ENCODE measurements around the gene FNDC7. TPM values are rescaled to one million over a fixed set of nuclear protein-coding genes. Genes with fewer than 3 reads are reported as not detected.

Gene FNDC7
- total RNA-seq, 4 donors from 2014 or later: not detected

GRCh38 chr1:108753363-108753762 is 40.7 kb downstream of the FNDC7 start:
- Histone ChIP-seq H3K9me3 (no peaks in the 10 kb centered on the region), H3K27ac (no peak overlapping the region), H3K27me3 (no peaks in the 10 kb centered on the region), H3K4me3 (no peak overlapping the region), H3K36me3 (peaks cover 0 to 38% (median 0%) of the 10 kb centered on the region in 3 donors), H3K4me1 (peaks cover 0 to 53% (median 3%) of the 10 kb centered on the region in 4 donors)
- TF ChIP-seq CTCF (IDR thresholded peaks at IDR 0.05) (no peak), EP300 (IDR thresholded peaks at IDR 0.05) (no peak), POLR2A (IDR thresholded peaks at IDR 0.05) (no peak)
- DNase-seq (ENCODE audit: low spot score in 2 of 2): no peak
- 65 to 81% methylated on average over 3 of the region's 3 CpGs for WGBS, 2 donors

GRCh38 chr1:108758796-108759195 is 46.1 kb downstream of the FNDC7 start:
- H3K9me3 ChIP-seq: no peaks in the 10 kb centered on the region
- no peaks in the 10 kb centered on the region for H3K27me3 ChIP-seq
- peaks cover 0 to 73% (median 0%) of the 10 kb centered on the region in 3 donors for H3K36me3 ChIP-seq
- no peak for TF ChIP-seq POLR2A (IDR thresholded peaks at IDR 0.05)
- TF ChIP-seq EP300 (IDR thresholded peaks at IDR 0.05): no peak
- no peak for TF ChIP-seq CTCF (IDR thresholded peaks at IDR 0.05)
- H3K4me1 ChIP-seq: peaks cover 0 to 8% (median 0%) of the 10 kb centered on the region in 4 donors
- DNase-seq (ENCODE audit: low spot score in 2 of 2): no peak
- H3K4me3 ChIP-seq: no peak overlapping the region
- H3K27ac ChIP-seq: no peak overlapping the region

- TF ChIP-seq CTCF (IDR thresholded peaks at IDR 0.05) (no peak), POLR2A (IDR thresholded peaks at IDR 0.05) (no peak), EP300 (IDR thresholded peaks at IDR 0.05) (no peak)
Observed at GRCh38 chr1:108767115-108767514, 54.4 kb downstream of the FNDC7 start.

DNA sequence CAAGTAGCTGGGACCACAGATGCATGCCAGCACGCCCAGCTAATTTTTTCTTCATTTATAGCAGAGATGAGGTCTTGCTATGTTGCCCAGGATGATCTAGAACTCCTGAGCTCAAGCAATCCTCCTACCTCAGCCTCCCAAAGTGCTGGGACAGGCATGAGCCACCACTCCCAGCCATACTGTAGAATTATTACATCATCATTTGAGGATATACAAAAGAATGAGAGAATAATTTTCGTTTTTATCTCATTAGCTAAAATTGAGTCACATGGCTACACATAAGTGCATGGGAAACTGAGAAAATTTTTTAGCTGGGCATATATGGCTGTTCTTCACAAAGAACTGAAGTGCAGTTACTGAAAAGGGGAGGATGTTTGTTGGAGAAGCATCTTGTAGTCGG is 55.0 kb downstream of the FNDC7 start:
- Histone ChIP-seq H3K27me3 (no peaks in the 10 kb centered on the region), H3K4me1 (no peaks in the 10 kb centered on the region), H3K27ac (no peak overlapping the region), H3K36me3 (peaks cover 0 to 72% (median 2%) of the 10 kb centered on the region in 3 donors), H3K4me3 (no peak overlapping the region), H3K9me3 (no peaks in the 10 kb centered on the region)
- TF ChIP-seq POLR2A (IDR thresholded peaks at IDR 0.05) (no peak), EP300 (IDR thresholded peaks at IDR 0.05) (no peak), CTCF (IDR thresholded peaks at IDR 0.05) (no peak)
- DNase-seq (ENCODE audit: low spot score in 2 of 2): no peak
- WGBS, 2 donors: 88 to 92% methylated on average over 3 of the region's 3 CpGs

More at GRCh38 chr1:108767115-108767514, 54.4 kb downstream of the FNDC7 start:
- Histone ChIP-seq H3K27ac (no peak overlapping the region), H3K4me1 (no peaks in the 10 kb centered on the region), H3K9me3 (no peaks in the 10 kb centered on the region), H3K4me3 (no peak overlapping the region), H3K36me3 (peaks cover 0 to 76% (median 2%) of the 10 kb centered on the region in 3 donors), H3K27me3 (no peaks in the 10 kb centered on the region)
- no peak for DNase-seq (ENCODE audit: low spot score in 2 of 2)
- 43 to 48% methylated on average over 1 of the region's 1 CpG for WGBS, 2 donors

GRCh38 chr1:108777839-108778238 is 65.1 kb downstream of the FNDC7 start:
- H3K4me1 ChIP-seq: no peaks in the 10 kb centered on the region
- no peaks in the 10 kb centered on the region for H3K9me3 ChIP-seq
- no peak for DNase-seq (ENCODE audit: low spot score in 2 of 2)
- TF ChIP-seq EP300 (IDR thresholded peaks at IDR 0.05) (no peak), POLR2A (IDR thresholded peaks at IDR 0.05) (no peak)
- no peaks in the 10 kb centered on the region for H3K27me3 ChIP-seq
- no peak overlapping the region for H3K4me3 ChIP-seq
- H3K36me3 ChIP-seq: peaks cover 3 to 91% (median 12%) of the 10 kb centered on the region in 3 donors
- no peak overlapping the region for H3K27ac ChIP-seq

DNA sequence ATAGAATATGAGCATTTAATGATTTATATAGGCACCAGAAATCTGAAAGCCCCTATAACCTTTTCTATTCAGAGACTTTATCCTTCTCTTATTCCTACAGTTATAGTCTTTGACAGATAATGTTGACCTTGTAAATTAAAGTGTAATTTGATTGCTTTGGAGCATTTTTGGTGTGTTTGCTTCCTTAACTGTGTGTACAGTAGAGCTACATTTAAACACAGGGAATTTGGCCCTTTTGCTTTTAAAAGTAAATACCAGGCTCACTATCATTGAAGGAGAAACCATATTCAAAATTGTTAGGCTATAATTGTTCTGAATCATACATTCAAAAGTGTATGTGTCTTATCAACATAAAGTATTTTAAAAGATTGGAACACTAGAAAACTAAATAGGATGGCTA is 66.7 kb downstream of the FNDC7 start:
- Histone ChIP-seq H3K27me3 (no peaks in the 10 kb centered on the region), H3K36me3 (peaks cover 0 to 91% (median 11%) of the 10 kb centered on the region in 3 donors), H3K27ac (no peak overlapping the region), H3K4me3 (no peak overlapping the region), H3K4me1 (no peaks in the 10 kb centered on the region), H3K9me3 (peaks cover 0 to 4% (median 0%) of the 10 kb centered on the region in 4 donors)
- no peak for TF ChIP-seq POLR2A (IDR thresholded peaks at IDR 0.05)
- TF ChIP-seq CTCF (IDR thresholded peaks at IDR 0.05): no peak
- DNase-seq (ENCODE audit: low spot score in 2 of 2): no peak
